Putamen (tissue), 1 donor: ENCODE measurements around the gene POLR2B.
"Not testable (repeated sequence)": the region's sequence is repeated elsewhere in the genome, so short reads cannot be mapped to it uniquely, and the experiment has no call there.

Experiments
- DNase-seq: peaks from one replicate; pipeline ENCODE4 v3.0.0-alpha.2; 2016; ENCODE audit warnings: low spot score

POLR2B gene

DNA sequence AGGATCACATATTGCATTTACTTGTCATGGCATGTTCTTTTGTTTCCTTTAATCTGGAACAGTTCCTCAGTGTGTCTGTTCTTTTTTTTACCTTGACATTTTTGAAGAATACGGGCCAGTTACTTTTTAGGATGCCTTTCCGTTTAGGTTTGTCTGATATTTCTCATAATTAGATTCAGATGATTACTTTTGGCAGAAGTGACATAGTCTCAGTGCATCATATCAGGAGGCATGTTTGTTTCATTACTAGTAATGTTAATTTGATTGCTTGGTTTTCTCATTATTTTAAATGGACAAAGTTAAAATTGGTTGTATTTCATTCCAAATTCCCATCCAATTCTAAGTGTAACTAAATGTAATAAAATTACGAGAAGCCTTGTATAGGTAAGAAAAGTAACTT, 8.3 kb downstream of the POLR2B start:
- DNase-seq = no peak

GRCh38 chr4:56990109-56990905, 11.6 kb downstream of the POLR2B start:
- DNase-seq = no peak

DNA sequence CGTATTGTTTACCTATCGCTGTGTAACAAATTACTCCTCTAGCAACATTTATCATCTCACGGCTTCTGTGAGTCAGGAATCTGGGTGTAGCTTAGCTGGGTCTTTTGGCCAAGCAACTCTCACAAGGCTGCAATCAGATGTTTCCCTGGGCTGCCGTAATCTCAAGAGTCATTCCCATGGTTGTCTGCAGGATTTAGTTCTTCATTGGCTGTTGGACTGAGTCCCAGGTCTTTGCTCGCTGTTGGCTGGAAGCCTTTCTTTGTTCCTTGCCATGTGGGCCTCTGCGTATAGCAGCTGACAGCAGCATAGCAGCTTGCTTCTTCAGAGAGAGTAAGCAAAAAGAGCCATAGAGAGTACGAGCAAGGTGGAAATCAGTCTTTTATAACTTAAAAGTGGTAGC, 16.8 kb downstream of the POLR2B start:
- peak; percentile 83 for DNase-seq

DNA sequence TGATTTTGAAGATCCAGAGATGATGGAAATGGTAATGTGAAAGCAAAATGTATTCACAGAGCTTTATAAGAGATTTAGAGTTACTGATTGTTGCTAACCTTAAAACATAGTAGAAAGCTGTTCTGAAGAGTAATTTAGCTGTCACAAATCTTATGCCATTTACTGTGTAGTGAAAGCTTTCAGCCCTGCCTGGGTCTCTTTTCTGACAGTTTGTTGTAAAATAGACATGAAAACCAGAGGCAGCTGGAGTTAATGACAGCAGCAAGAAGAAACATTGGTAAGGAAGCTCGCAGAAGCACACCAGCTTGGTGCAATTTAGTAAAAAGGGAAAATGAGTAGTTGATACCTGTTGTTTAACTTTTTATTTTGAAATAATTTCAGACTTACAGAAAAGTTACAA, 21.1 kb downstream of the POLR2B start:
- DNase-seq = no peak

GRCh38 chr4:57013543-57014120, 34.9 kb downstream of the POLR2B start:
- no peak for DNase-seq

DNA sequence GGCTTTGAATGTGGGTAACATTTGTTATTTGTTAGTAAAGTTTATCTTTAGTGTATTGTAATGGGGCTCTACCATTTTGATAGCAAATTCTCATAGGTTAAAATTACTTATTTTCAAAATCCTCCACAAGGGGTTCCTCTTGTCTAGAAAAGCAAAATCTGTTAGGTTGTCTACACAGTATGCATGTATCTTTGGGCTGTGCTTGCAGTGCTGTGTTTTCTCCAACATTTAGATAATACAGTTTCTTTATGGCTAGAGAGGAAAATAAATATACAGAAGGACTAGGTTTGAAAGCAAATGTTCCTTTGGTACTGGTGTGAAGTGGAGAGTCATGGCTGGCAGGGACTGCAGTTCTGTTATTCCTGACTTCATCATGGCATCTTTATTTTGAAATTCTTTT, 40.3 kb downstream of the POLR2B start:
- DNase-seq = no peak

DNA sequence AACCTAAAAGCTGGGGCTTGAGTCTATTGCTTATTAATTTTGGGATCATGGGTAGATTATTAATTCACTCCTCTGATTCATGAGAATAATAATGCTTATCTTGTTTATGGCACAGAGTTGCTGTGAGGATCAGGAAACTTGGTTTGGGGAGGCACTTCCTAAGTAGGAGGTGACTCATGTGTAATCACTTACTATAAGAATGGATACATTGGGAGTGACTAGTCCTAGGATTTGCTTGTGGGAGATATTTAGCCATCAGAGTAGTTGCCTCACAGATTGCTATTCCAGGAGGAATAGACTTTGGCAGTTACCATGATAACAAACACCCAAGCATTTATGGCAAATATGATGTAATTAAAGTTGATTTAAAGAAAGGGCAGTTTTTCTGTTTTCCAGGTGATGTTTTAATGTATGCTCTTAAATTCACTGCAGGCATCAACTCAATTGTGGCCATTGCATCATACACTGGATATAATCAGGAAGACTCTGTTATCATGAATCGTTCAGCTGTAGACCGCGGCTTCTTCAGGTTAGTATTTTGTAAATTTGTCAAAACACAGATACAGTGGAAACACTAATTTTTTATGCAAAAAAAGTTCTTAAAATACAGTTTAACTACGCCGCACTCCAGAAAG, 41.9 kb downstream of the POLR2B start:
- no peak for DNase-seq

- no peak for DNase-seq
Measured at GRCh38 chr4:57023104-57023503, 44.4 kb downstream of the POLR2B start.

GRCh38 chr4:57034520-57034919, 55.8 kb downstream of the POLR2B start:
- no peak for DNase-seq

- DNase-seq = peak; percentile 62
Measured at GRCh38 chr4:57037982-57038604, 59.4 kb downstream of the POLR2B start.

GRCh38 chr4:57039345-57039744, 60.6 kb downstream of the POLR2B start:
- no peak for DNase-seq

- no peak for DNase-seq
Measured at GRCh38 chr4:57040510-57040909, 61.8 kb downstream of the POLR2B start.

DNA sequence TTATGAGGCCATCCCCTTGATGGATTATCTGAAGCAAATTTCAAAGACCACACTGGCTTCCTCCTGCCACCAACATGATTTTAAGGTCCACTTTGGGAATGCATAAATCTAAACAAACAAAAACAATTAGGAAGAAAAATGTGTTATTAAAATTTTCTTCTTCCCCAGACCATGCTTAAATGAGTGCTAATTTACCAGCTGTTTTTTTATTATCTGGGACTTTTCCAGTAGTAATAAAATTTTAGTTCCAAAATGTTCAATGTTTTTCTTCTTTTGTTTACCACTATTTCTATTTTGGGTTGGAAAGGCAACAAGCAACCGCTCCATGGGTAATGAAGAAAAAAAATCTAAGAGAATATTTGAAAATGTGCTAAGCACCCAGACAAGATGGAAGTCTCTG, 62.3 kb downstream of the POLR2B start:
- no peak for DNase-seq

DNA sequence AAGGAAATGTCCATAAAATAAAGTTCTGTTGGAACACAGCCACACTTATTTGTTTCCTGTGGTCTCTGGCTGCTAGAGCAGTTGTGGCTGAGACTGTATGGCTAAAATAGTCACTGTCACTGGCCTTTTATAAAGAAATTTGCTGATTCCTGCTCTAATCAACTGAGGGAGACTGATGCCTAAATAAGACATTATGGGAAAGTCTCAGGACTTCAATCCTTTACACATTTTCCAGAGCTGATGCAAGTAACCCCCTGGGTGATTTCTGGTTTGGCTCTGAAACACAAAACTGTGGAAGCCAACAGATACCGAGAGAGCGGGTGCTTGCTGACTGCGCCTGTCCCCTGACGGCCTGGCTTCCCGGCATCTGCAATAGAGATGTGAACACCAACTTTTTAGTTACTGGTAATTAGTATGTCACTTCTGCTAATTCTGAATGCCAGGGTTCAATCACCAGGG, 64.0 kb downstream of the POLR2B start:
- no peak for DNase-seq

DNA sequence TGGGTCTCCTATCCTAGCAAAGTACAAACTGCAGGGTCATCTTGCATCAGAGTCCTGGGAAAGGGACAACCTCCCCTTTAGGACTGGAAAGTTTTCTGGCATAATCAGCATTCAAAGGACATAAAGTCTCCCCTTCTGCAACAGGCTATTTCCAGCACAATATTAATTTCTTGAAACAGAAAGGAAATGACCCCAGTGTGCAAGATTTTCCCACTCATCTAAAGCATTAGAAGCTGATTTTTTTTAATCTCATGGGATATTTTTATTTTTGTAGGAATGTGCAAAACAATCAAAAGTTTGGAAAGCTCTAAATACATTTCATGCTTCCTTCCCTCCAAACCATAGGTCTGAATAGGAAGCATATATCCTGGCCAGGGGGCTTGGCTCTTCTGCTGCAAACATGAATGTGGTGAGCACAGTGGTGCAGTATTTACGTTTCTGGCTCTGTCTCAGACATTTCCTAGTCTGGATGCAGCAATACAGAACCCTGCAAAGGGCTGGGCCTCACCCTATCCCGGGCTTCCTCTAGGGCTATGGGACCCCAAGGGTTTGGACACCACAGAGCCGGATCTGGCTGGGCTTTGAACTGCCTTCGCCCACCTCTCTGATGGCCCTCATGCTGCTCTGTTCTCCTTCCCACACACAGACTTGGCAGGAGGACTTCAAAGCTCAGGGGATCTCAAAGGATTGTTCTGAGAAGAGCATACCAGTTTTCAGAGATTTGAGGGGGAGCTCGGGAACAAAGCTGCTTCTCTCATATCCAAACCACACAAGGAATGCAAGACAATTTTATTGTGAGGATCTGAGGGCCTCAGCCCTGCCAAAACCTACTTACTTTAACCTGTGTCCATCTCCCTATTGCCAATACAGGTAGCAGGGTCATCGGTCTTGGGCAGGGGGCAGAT, 64.9 kb downstream of the POLR2B start:
- DNase-seq = no peak

GRCh38 chr4:57044279-57044678, 65.6 kb downstream of the POLR2B start:
- no peak for DNase-seq

DNA sequence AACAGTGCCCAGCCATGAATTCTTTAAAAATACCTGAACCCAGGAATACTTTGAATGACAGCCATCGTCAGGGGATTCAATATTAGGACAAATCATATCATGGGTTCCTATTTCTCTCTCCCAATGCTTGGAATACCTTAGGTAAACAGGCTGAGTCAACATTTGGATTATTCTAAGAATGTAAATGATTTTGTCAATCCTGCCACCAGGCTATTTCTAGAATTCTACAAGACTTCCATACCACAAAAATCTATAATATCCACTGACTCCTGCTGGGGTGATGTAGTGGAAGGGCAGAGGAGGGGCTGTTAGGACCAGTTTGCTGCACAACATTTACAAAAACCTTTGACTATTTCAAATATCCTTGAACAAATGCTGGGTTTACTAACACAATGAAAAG, 66.3 kb downstream of the POLR2B start:
- DNase-seq = no peak

- DNase-seq = not testable (repeated sequence)
Measured at GRCh38 chr4:57047046-57047445, 68.3 kb downstream of the POLR2B start.

DNA sequence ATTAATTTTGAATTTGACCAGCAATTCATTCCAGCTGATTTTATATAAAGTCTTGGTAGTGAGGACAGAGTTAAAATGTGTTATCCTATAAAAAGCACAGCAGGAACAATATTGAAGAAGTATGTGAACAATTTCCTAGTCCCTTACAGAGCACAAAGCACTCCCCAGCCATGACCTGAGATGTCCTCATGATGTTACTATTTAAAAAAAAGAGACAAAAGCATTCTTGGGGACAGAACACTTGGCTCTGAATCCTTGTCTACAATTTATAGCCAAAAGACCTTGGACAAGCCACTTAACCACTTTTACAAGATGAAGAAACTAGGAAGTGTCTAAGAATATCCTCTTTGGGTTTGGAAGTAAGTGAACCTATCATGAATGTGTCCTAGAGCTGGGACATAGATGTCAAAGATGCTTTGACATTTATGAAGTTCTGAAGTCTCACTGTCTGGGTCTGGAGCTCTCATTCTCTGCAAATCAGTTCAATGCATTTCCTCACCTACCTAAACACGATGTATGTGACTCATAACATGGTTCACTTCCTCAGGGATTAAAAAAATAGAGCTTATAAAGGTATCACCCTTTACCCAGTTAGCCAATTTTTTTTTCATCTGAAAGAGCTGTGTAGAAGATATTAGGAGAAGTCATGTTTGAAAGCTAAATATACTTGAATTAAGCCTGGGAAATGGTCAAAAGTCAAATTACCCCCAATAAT, 70.1 kb downstream of the POLR2B start:
- no peak for DNase-seq

- no peak for DNase-seq
Measured at GRCh38 chr4:57051095-57051494, 72.4 kb downstream of the POLR2B start.

- no peak for DNase-seq
Measured at GRCh38 chr4:57051524-57051923, 72.8 kb downstream of the POLR2B start.
